Activated B cell treated with CpG ODN at 0.5 μM for 24 hours (primary cell): ENCODE data around the gene MROH2A. TPM values are rescaled to one million over a fixed set of nuclear protein-coding genes. Genes with fewer than 3 reads are reported as not detected.

ENCODE experiments used
- ATAC-seq: fragments of 200-7000 bp; cut with Tn5 transposase; one replicate; pipeline ENCODE4 v1.10.0; 2021; ENCODE audit warnings: low read depth, mild to moderate bottlenecking, moderate library complexity
- CTCF ChIA-PET: fragments of 350-600 bp; sonication (Branson Sonifier 250); formaldehyde crosslinking; loops from one replicate; lab custom pipeline; 2021; ENCODE audit warnings: antibody characterized with exemption; lab: Charles Lee
- POLR2A ChIA-PET: fragments of 350-600 bp; sonication (Branson Sonifier 250); formaldehyde crosslinking; loops from one replicate; lab custom pipeline; 2021; ENCODE audit warnings: antibody characterized with exemption; lab: Charles Lee
- DNase-seq: peaks from one replicate; pipeline ENCODE4 v3.0.0; 2022
- H3K27ac Mint-ChIP-seq: one replicate; pipeline ENCODE4 v1.8.0; 2020; ENCODE audit warnings: mixed read lengths
- H3K27me3 Mint-ChIP-seq: one replicate; pipeline ENCODE4 v1.8.0; 2021; ENCODE audit warnings: mixed read lengths
- H3K36me3 Mint-ChIP-seq: one replicate; pipeline ENCODE4 v1.8.0; 2021; ENCODE audit warnings: low read depth, mixed read lengths
- H3K4me1 Mint-ChIP-seq: one replicate; pipeline ENCODE4 v1.8.0; 2021; ENCODE audit warnings: mixed read lengths
- H3K4me3 Mint-ChIP-seq: one replicate; pipeline ENCODE4 v1.8.0; 2020; ENCODE audit warnings: mild to moderate bottlenecking, mixed read lengths
- H3K9me3 Mint-ChIP-seq: one replicate; pipeline ENCODE4 v1.8.0; 2020; ENCODE audit warnings: mixed read lengths
- CTCF ChIP-seq: fragments of 200-600 bp; IDR thresholded peaks from one replicate; pipeline ENCODE4 v1.8.0; 2022; ENCODE audit warnings: antibody characterized with exemption, mild to moderate bottlenecking
- intact Hi-C: fragments of 100-400 bp; cut with micrococcal nuclease; formaldehyde crosslinking; loops from one replicate; pipeline ENCODE4 v1.15.1; 2024
- total RNA-seq: library from RNA; stranded (reverse); gene quantifications from 2 replicates; pipeline ENCODE4 v1.2.3, GENCODE V29; 2022

Gene MROH2A
- total RNA-seq, 1 donor from 2014 or later = not detected

- CTCF ChIA-PET = no interaction called here
- DNase-seq = peak; percentile 8
- H3K27ac Mint-ChIP-seq = no peak overlapping the region
- H3K27me3 Mint-ChIP-seq = peaks cover 10% of the 10 kb centered on the region
- no peak for TF ChIP-seq CTCF
- H3K9me3 Mint-ChIP-seq = peaks cover 2% of the 10 kb centered on the region
- POLR2A ChIA-PET = no interaction called here
- no peaks in the 10 kb centered on the region for H3K36me3 Mint-ChIP-seq
- ATAC-seq = no peak
- no peak overlapping the region for H3K4me3 Mint-ChIP-seq
- intact Hi-C loops = no loop called here
- no peaks in the 10 kb centered on the region for H3K4me1 Mint-ChIP-seq
Measured at GRCh38 chr2:233798335-233799086, 20.4 kb downstream of the MROH2A start.

- no peaks in the 10 kb centered on the region for H3K36me3 Mint-ChIP-seq
- no peak for TF ChIP-seq CTCF
- peak; percentile 1 for DNase-seq
- no peak for ATAC-seq
- H3K9me3 Mint-ChIP-seq = peaks cover 2% of the 10 kb centered on the region
- no peaks in the 10 kb centered on the region for H3K4me1 Mint-ChIP-seq
- intact Hi-C loops = no loop called here
- ChIA-PET POLR2A (no interaction called here), CTCF (no interaction called here)
- H3K27me3 Mint-ChIP-seq = peaks cover 16% of the 10 kb centered on the region
- no peak overlapping the region for H3K27ac Mint-ChIP-seq
- no peak overlapping the region for H3K4me3 Mint-ChIP-seq
Measured at GRCh38 chr2:233799087-233799665, 21.0 kb downstream of the MROH2A start.

GRCh38 chr2:233799716-233800115 lies 21.6 kb downstream of the MROH2A start:
- ChIA-PET CTCF (no interaction called here), POLR2A (no interaction called here)
- Mint-ChIP-seq H3K9me3 (peaks cover 2% of the 10 kb centered on the region), H3K27ac (no peak overlapping the region), H3K36me3 (no peaks in the 10 kb centered on the region), H3K4me3 (no peak overlapping the region), H3K4me1 (no peaks in the 10 kb centered on the region), H3K27me3 (peaks cover 16% of the 10 kb centered on the region)
- intact Hi-C loops = no loop called here
- TF ChIP-seq CTCF = no peak
- DNase-seq (no peak), ATAC-seq (no peak)

GRCh38 chr2:233800208-233800607 lies 22.1 kb downstream of the MROH2A start:
- POLR2A ChIA-PET = no interaction called here
- Mint-ChIP-seq H3K4me3 (no peak overlapping the region), H3K9me3 (peaks cover 2% of the 10 kb centered on the region), H3K27me3 (peaks cover 16% of the 10 kb centered on the region), H3K27ac (no peak overlapping the region), H3K4me1 (no peaks in the 10 kb centered on the region), H3K36me3 (no peaks in the 10 kb centered on the region)
- ATAC-seq = no peak
- no peak for TF ChIP-seq CTCF
- peak; percentile 7 for DNase-seq
- intact Hi-C loops = no loop called here
- CTCF ChIA-PET = no interaction called here

GRCh38 chr2:233801357-233802131 lies 23.4 kb downstream of the MROH2A start:
- peaks cover 2% of the 10 kb centered on the region for H3K9me3 Mint-ChIP-seq
- no peak overlapping the region for H3K4me3 Mint-ChIP-seq
- H3K27me3 Mint-ChIP-seq = peaks cover 16% of the 10 kb centered on the region
- no peak overlapping the region for H3K27ac Mint-ChIP-seq
- no peak for DNase-seq
- intact Hi-C loops = no loop called here
- POLR2A ChIA-PET = no interaction called here
- TF ChIP-seq CTCF = no peak
- H3K36me3 Mint-ChIP-seq = no peaks in the 10 kb centered on the region
- no peak for ATAC-seq
- no peaks in the 10 kb centered on the region for H3K4me1 Mint-ChIP-seq
- CTCF ChIA-PET = no interaction called here
